CD8-positive, alpha-beta memory T cell (primary cell): ENCODE results near the gene PLXNC1. TPM values are rescaled to one million over a fixed set of nuclear protein-coding genes. Genes with fewer than 3 reads are reported as not detected.

Source experiments
- CTCF ChIA-PET: fragments of 350-600 bp; sonication (Branson Sonifier 250); formaldehyde crosslinking; loops from one replicate; lab custom pipeline; 2021; ENCODE audit warnings: antibody characterized with exemption; lab: Charles Lee
- POLR2A ChIA-PET: fragments of 350-600 bp; sonication (Branson Sonifier 250); formaldehyde crosslinking; loops from one replicate; lab custom pipeline; 2021; ENCODE audit warnings: antibody characterized with exemption; lab: Charles Lee
- DNase-seq, 5 donors: peaks; one replicate each; pipeline versions ENCODE4 v3.0.0 to v3.0.0-alpha.2; 2020 to 2022; ENCODE audit warnings: mixed read lengths in 1 of 5
- H3K27ac ChIP-seq: one replicate; pipeline ENCODE4 v1.7.0; 2013; ENCODE audit warnings: low read depth, mild to moderate bottlenecking, low read length, moderate library complexity
- H3K27me3 ChIP-seq: 2 replicates; pipeline ENCODE4 v1.7.0; 2013; ENCODE audit warnings: low read length, mild to moderate bottlenecking; ENCODE audit not compliant: insufficient read depth, poor library complexity, severe bottlenecking
- H3K36me3 ChIP-seq: 2 replicates; pipeline ENCODE4 v1.7.0; 2013; ENCODE audit warnings: mild to moderate bottlenecking, low read length, moderate library complexity; ENCODE audit not compliant: insufficient read depth
- H3K4me1 ChIP-seq: 2 replicates; pipeline ENCODE4 v1.7.0; 2013; ENCODE audit warnings: mild to moderate bottlenecking, low read length, moderate library complexity; ENCODE audit not compliant: insufficient read depth
- H3K4me3 ChIP-seq: 2 replicates; pipeline ENCODE4 v1.7.0; 2013; ENCODE audit warnings: mild to moderate bottlenecking, low read length
- H3K9me3 ChIP-seq: 2 replicates; pipeline ENCODE4 v1.7.0; 2013; ENCODE audit warnings: mild to moderate bottlenecking, low read length
- H3K27ac Mint-ChIP-seq, 8 donors: one replicate each; pipeline ENCODE4 v1.8.0; 2020 to 2021; ENCODE audit warnings: mixed read lengths in 8 of 8, mild to moderate bottlenecking in 6 of 8, inconsistent platforms in 3 of 8, moderate library complexity in 3 of 8
- H3K27me3 Mint-ChIP-seq, 2 donors: one replicate each; pipeline ENCODE4 v1.8.0; 2020 to 2021; ENCODE audit warnings: mixed read lengths in 2 of 2, mild to moderate bottlenecking in 1 of 2, moderate library complexity in 1 of 2
- H3K36me3 Mint-ChIP-seq, 3 donors: one replicate each; pipeline ENCODE4 v1.8.0; 2020 to 2021; ENCODE audit warnings: mixed read lengths in 3 of 3, inconsistent platforms in 1 of 3, mild to moderate bottlenecking in 1 of 3
- H3K4me1 Mint-ChIP-seq, 3 donors: one replicate each; pipeline ENCODE4 v1.8.0; 2020 to 2021; ENCODE audit warnings: mixed read lengths in 3 of 3, inconsistent platforms in 1 of 3, mild to moderate bottlenecking in 1 of 3
- H3K4me3 Mint-ChIP-seq, 7 donors: one replicate each; pipeline ENCODE4 v1.8.0; 2020 to 2021; ENCODE audit warnings: mixed read lengths in 7 of 7, mild to moderate bottlenecking in 6 of 7, moderate library complexity in 4 of 7, inconsistent platforms in 2 of 7
- H3K9me3 Mint-ChIP-seq, 5 donors: one replicate each; pipeline ENCODE4 v1.8.0; 2020 to 2022; ENCODE audit warnings: mixed read lengths in 5 of 5, mild to moderate bottlenecking in 3 of 5, moderate library complexity in 2 of 5, inconsistent platforms in 1 of 5
- polyA plus RNA-seq: library from polyadenylated mRNA; unstranded; fragments of 300-500 nt; fragmentation: Illumina TruSeq; gene quantifications from one replicate; pipeline ENCODE4 v1.2.3, GENCODE V29; 2021
- total RNA-seq, 2 experiments: library from RNA; stranded (reverse); gene quantifications; one replicate each; pipeline ENCODE4 v1.2.3, GENCODE V29; 2021

The PLXNC1 gene
- total RNA-seq: 1 to 10 TPM; 5.0 to 5.6 TPM
- 8.1 TPM for polyA plus RNA-seq

- Mint-ChIP-seq H3K27me3 (peaks cover 0 to 3% of the 10 kb centered on the region in 2 donors), H3K4me1 (peaks cover 27 to 42% (median 28%) of the 10 kb centered on the region in 3 donors), H3K36me3 (peaks cover 0 to 6% (median 0%) of the 10 kb centered on the region in 3 donors), H3K9me3 (no peaks in the 10 kb centered on the region), H3K4me3 (peak within 1 kb of the TSS; percentile 87 to 99 (median 95)), H3K27ac (peak within 1 kb of the TSS in 7 of 8 donors; percentile 43 to 81 (median 73))
- CTCF ChIA-PET: interaction anchor here (1.1 to 1.5 kb wide), 5 partner anchors 46 to 114 kb away, joined by 3 to 8 read pairs (median 4); no protein-coding TSS in a partner anchor
- Histone ChIP-seq H3K9me3 (no peaks in the 10 kb centered on the region), H3K27me3 (no peaks in the 10 kb centered on the region), H3K36me3 (no peaks in the 10 kb centered on the region), H3K4me1 (peaks cover 22% of the 10 kb centered on the region), H3K27ac (no peak within 1 kb of the TSS), H3K4me3 (peak within 1 kb of the TSS; percentile 65)
- POLR2A ChIA-PET: interaction anchor here (0.5 to 2.9 kb wide), 5 partner anchors 58 to 493 kb away, joined by 3 to 20 read pairs (median 3); no protein-coding TSS in a partner anchor
- peak; percentile 55 to 79 (median 67) for DNase-seq
Observed at GRCh38 chr12:94147991-94148738, at the start of gene PLXNC1. PLXNC1 (plus strand) TSS chr12:94148577; CDS start chr12:94148972, 395 bp downstream.

GRCh38 chr12:94099191-94099590 lies 49.2 kb upstream of the PLXNC1 start:
- peak overlapping the region in 2 of 7 donors; percentile 48 to 65 for H3K4me3 Mint-ChIP-seq
- H3K27me3 Mint-ChIP-seq: peaks cover 23 to 26% of the 10 kb centered on the region in 2 donors
- Histone ChIP-seq H3K36me3 (no peaks in the 10 kb centered on the region), H3K4me3 (no peak overlapping the region), H3K27ac (no peak overlapping the region), H3K4me1 (peaks cover 9% of the 10 kb centered on the region), H3K27me3 (no peaks in the 10 kb centered on the region), H3K9me3 (no peaks in the 10 kb centered on the region)
- POLR2A ChIA-PET: no interaction called here
- H3K4me1 Mint-ChIP-seq: peaks cover 5 to 12% (median 10%) of the 10 kb centered on the region in 3 donors
- no peaks in the 10 kb centered on the region for H3K36me3 Mint-ChIP-seq
- H3K27ac Mint-ChIP-seq: peak overlapping the region in 3 of 8 donors; percentile 2 to 61 (median 13)
- H3K9me3 Mint-ChIP-seq: no peaks in the 10 kb centered on the region
- CTCF ChIA-PET: interaction anchor here (1.7 to 6.7 kb wide), 2 partner anchors 370 to 594 kb away, joined by 4 to 254 read pairs; no protein-coding TSS in a partner anchor
- no peak for DNase-seq

- ChIA-PET POLR2A (no interaction called here), CTCF (interaction anchor here (1.7 to 6.7 kb wide), 4 partner anchors 332 to 594 kb away, joined by 4 to 254 read pairs (median 22); no protein-coding TSS in a partner anchor)
- Mint-ChIP-seq H3K36me3 (no peaks in the 10 kb centered on the region), H3K27ac (peak overlapping the region in 2 of 8 donors; percentile 2 to 13), H3K27me3 (peaks cover 21 to 28% of the 10 kb centered on the region in 2 donors), H3K4me1 (peaks cover 5 to 12% (median 10%) of the 10 kb centered on the region in 3 donors), H3K4me3 (peak overlapping the region in 2 of 7 donors; percentile 48 to 65), H3K9me3 (no peaks in the 10 kb centered on the region)
- DNase-seq: no peak
- Histone ChIP-seq H3K4me3 (no peak overlapping the region), H3K27me3 (no peaks in the 10 kb centered on the region), H3K4me1 (peaks cover 9% of the 10 kb centered on the region), H3K27ac (no peak overlapping the region), H3K36me3 (no peaks in the 10 kb centered on the region), H3K9me3 (no peaks in the 10 kb centered on the region)
Observed at GRCh38 chr12:94099632-94100031, 48.7 kb upstream of the PLXNC1 start.

- ChIA-PET POLR2A (no interaction called here), CTCF (interaction anchor here (0.9 to 6.7 kb wide), 20 partner anchors 9 to 1113 kb away, joined by 3 to 254 read pairs (median 16); partner anchors contain the start of gene SOCS2)
- no peaks in the 10 kb centered on the region for H3K36me3 Mint-ChIP-seq
- H3K36me3 ChIP-seq: no peaks in the 10 kb centered on the region
- H3K4me1 ChIP-seq: peaks cover 9% of the 10 kb centered on the region
- no peak overlapping the region for H3K27ac Mint-ChIP-seq
- H3K9me3 ChIP-seq: no peaks in the 10 kb centered on the region
- H3K27ac ChIP-seq: no peak overlapping the region
- H3K4me3 Mint-ChIP-seq: peak overlapping the region in 4 of 7 donors; percentile 2 to 94 (median 37)
- no peaks in the 10 kb centered on the region for H3K27me3 ChIP-seq
- H3K9me3 Mint-ChIP-seq: no peaks in the 10 kb centered on the region
- peaks cover 5 to 12% (median 10%) of the 10 kb centered on the region in 3 donors for H3K4me1 Mint-ChIP-seq
- H3K4me3 ChIP-seq: no peak overlapping the region
- peaks cover 21 to 34% of the 10 kb centered on the region in 2 donors for H3K27me3 Mint-ChIP-seq
- DNase-seq: no peak
Observed at GRCh38 chr12:94100211-94100627, 48.2 kb upstream of the PLXNC1 start.

- H3K27me3 Mint-ChIP-seq: peaks cover 23 to 42% of the 10 kb centered on the region in 2 donors
- H3K27me3 ChIP-seq: no peaks in the 10 kb centered on the region
- H3K9me3 ChIP-seq: no peaks in the 10 kb centered on the region
- H3K27ac ChIP-seq: no peak overlapping the region
- H3K27ac Mint-ChIP-seq: peak overlapping the region in 7 of 8 donors; percentile 13 to 90 (median 65)
- H3K9me3 Mint-ChIP-seq: no peaks in the 10 kb centered on the region
- peaks cover 9% of the 10 kb centered on the region for H3K4me1 ChIP-seq
- H3K4me3 ChIP-seq: peak overlapping the region; percentile 57
- H3K4me3 Mint-ChIP-seq: peak overlapping the region; percentile 86 to 94 (median 88)
- ChIA-PET POLR2A (interaction anchor here (1.4 to 2.4 kb wide), 2 partner anchors 532 to 598 kb away, joined by 7 to 11 read pairs; no protein-coding TSS in a partner anchor), CTCF (interaction anchor here (0.6 to 6.7 kb wide), 62 partner anchors 8 to 1276 kb away, joined by 3 to 254 read pairs (median 5); partner anchors contain the start of genes CRADD, EEA1 and SOCS2)
- no peaks in the 10 kb centered on the region for H3K36me3 ChIP-seq
- peak; percentile 68 to 77 (median 73) for DNase-seq
- no peaks in the 10 kb centered on the region for H3K36me3 Mint-ChIP-seq
- H3K4me1 Mint-ChIP-seq: peaks cover 5 to 12% (median 10%) of the 10 kb centered on the region in 3 donors
Observed at GRCh38 chr12:94100990-94101737, 47.2 kb upstream of the PLXNC1 start.

- peak overlapping the region; percentile 19 for H3K27ac ChIP-seq
- DNase-seq: peak; percentile 69 to 86 (median 76)
- H3K9me3 Mint-ChIP-seq: no peaks in the 10 kb centered on the region
- H3K27me3 Mint-ChIP-seq: peaks cover 23 to 44% of the 10 kb centered on the region in 2 donors
- peak overlapping the region; percentile 86 to 94 (median 88) for H3K4me3 Mint-ChIP-seq
- H3K36me3 Mint-ChIP-seq: no peaks in the 10 kb centered on the region
- ChIA-PET CTCF (interaction anchor here (0.7 to 6.7 kb wide), 93 partner anchors 8 to 1332 kb away, joined by 3 to 254 read pairs (median 4); partner anchors contain the start of genes CRADD, EEA1, MRPL42 and SOCS2), POLR2A (interaction anchor here (0.8 to 2.4 kb wide), 3 partner anchors 531 to 599 kb away, joined by 3 to 11 read pairs (median 7); no protein-coding TSS in a partner anchor)
- H3K36me3 ChIP-seq: no peaks in the 10 kb centered on the region
- H3K9me3 ChIP-seq: no peaks in the 10 kb centered on the region
- H3K4me1 Mint-ChIP-seq: peaks cover 5 to 12% (median 10%) of the 10 kb centered on the region in 3 donors
- peak overlapping the region in 7 of 8 donors; percentile 17 to 90 (median 70) for H3K27ac Mint-ChIP-seq
- H3K27me3 ChIP-seq: no peaks in the 10 kb centered on the region
- peak overlapping the region; percentile 57 for H3K4me3 ChIP-seq
- H3K4me1 ChIP-seq: peaks cover 9% of the 10 kb centered on the region
Observed at GRCh38 chr12:94101738-94102660, 46.4 kb upstream of the PLXNC1 start.
